ENCODE measurements around the gene CHD3.

DNA sequence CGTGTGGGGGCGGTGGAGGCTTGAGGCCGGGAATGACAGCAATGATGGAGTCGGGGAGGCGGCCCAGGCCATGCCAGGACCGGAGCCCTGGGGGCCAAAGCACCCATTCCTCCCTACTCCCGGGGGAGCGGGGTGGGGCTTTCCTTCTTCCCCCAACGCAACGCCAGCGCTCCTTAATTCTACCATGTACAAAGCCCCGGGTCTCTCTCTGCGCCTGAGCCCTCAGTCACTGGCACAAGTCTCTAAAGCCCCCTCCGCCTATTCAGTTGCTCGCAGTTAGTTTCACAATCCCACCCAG is 27.7 kb downstream of the CHD3 start:
- TF ChIP-seq POLR2A (IDR thresholded peaks at IDR 0.05): no peak
- TF ChIP-seq, protein P1, sequence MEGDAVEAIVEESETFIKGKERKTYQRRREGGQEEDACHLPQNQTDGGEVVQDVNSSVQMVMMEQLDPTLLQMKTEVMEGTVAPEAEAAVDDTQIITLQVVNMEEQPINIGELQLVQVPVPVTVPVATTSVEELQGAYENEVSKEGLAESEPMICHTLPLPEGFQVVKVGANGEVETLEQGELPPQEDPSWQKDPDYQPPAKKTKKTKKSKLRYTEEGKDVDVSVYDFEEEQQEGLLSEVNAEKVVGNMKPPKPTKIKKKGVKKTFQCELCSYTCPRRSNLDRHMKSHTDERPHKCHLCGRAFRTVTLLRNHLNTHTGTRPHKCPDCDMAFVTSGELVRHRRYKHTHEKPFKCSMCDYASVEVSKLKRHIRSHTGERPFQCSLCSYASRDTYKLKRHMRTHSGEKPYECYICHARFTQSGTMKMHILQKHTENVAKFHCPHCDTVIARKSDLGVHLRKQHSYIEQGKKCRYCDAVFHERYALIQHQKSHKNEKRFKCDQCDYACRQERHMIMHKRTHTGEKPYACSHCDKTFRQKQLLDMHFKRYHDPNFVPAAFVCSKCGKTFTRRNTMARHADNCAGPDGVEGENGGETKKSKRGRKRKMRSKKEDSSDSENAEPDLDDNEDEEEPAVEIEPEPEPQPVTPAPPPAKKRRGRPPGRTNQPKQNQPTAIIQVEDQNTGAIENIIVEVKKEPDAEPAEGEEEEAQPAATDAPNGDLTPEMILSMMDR (IDR thresholded peaks at IDR 0.05): no peak

All from vagina (tissue), 2 donors.